NK-92 (cell line): ENCODE measurements around the gene MRGPRF.
"Not testable (repeated sequence)": the region's sequence is repeated elsewhere in the genome, so short reads cannot be mapped to it uniquely, and the experiment has no call there.

Experiments used
- DNase-seq: peaks from one replicate; lab custom pipeline; 2025; ENCODE audit not compliant: unreplicated experiment; lab: John Stamatoyannopoulos, UW

The MRGPRF gene

GRCh38 chr11:68989936-68990606, 23.0 kb downstream of the MRGPRF start:
- DNase-seq = no peak

GRCh38 chr11:68988491-68988890, 24.6 kb downstream of the MRGPRF start:
- no peak for DNase-seq

GRCh38 chr11:68987211-68987610, 25.8 kb downstream of the MRGPRF start:
- DNase-seq = no peak

- DNase-seq = no peak
Measured at GRCh38 chr11:68983801-68984200, 29.2 kb downstream of the MRGPRF start.

GRCh38 chr11:68982134-68982533, 30.9 kb downstream of the MRGPRF start:
- no peak for DNase-seq

- DNase-seq = no peak
Measured at GRCh38 chr11:68980776-68981065, 32.3 kb downstream of the MRGPRF start, which contains the start of gene MRGPRD. Gene MRGPRD (minus strand): TSS chr11:68980986. CDS start chr11:68980986, 0 bp downstream.

GRCh38 chr11:68979931-68980775, 32.9 kb downstream of the MRGPRF start:
- DNase-seq = no peak

- no peak for DNase-seq
Measured at GRCh38 chr11:68978931-68979594, 34.0 kb downstream of the MRGPRF start.

- DNase-seq = no peak
Measured at GRCh38 chr11:68978626-68978930, 34.5 kb downstream of the MRGPRF start.

- no peak for DNase-seq
Measured at GRCh38 chr11:68977781-68978625, 35.0 kb downstream of the MRGPRF start.

- DNase-seq = no peak
Measured at GRCh38 chr11:68976563-68976962, 36.5 kb downstream of the MRGPRF start.

- DNase-seq = no peak
Measured at GRCh38 chr11:68976095-68976494, 37.0 kb downstream of the MRGPRF start.

- DNase-seq = no peak
Measured at GRCh38 chr11:68974421-68975194, 38.4 kb downstream of the MRGPRF start.

GRCh38 chr11:68973706-68974105, 39.3 kb downstream of the MRGPRF start:
- DNase-seq = not testable (repeated sequence)

GRCh38 chr11:68973219-68973618, 39.8 kb downstream of the MRGPRF start:
- no peak for DNase-seq

GRCh38 chr11:68970921-68971636, 42.0 kb downstream of the MRGPRF start:
- no peak for DNase-seq

GRCh38 chr11:68969386-68969785, 43.7 kb downstream of the MRGPRF start:
- DNase-seq = no peak

GRCh38 chr11:68968306-68969250, 44.5 kb downstream of the MRGPRF start:
- DNase-seq = no peak
